Stimulated activated CD4-positive, alpha-beta T cell treated with anti-CD3 and anti-CD28 coated beads, Interleukin-12 subunit alpha, Interleukin-12 subunit beta, amount 100 ng/mL, for 48 hours (primary cell): ENCODE measurements around the gene PEAK3.

Experiments used
- DNase-seq, 3 donors: peaks; one replicate each; pipeline ENCODE4 v3.0.0-alpha.2; 2020; ENCODE audit warnings: low read depth in 2 of 3, low spot score in 1 of 3

The PEAK3 gene

GRCh38 chr19:2282062-2282861 is at the start of gene PEAK3:
Gene PEAK3, minus strand, starts transcription at chr19:2282175. Its CDS starts 1,244 bp downstream, at chr19:2280931.
- DNase-seq, result no peak

GRCh38 chr19:2330632-2331284 is 48.8 kb upstream of the PEAK3 start:
- DNase-seq, result no peak

- no peak for DNase-seq
Observed at GRCh38 chr19:2330255-2330631, 48.3 kb upstream of the PEAK3 start.

GRCh38 chr19:2329501-2329916 is 47.5 kb upstream of the PEAK3 start:
- no peak for DNase-seq

- DNase-seq, result no peak
Observed at GRCh38 chr19:2329149-2329478, 47.1 kb upstream of the PEAK3 start.

- DNase-seq, result peak; percentile 83 to 90 (median 89)
Observed at GRCh38 chr19:2328401-2329148, 46.6 kb upstream of the PEAK3 start, which contains the start of the genes LSM7 and SPPL2B. Gene LSM7, minus strand, starts transcription at chr19:2328586. Its CDS starts 20 bp downstream, at chr19:2328566. Gene SPPL2B, plus strand, starts transcription at chr19:2328684. Its CDS starts 26 bp downstream, at chr19:2328710.

- peak; percentile 31 to 54 (median 42) for DNase-seq
Observed at GRCh38 chr19:2327773-2328400, 45.9 kb upstream of the PEAK3 start.

GRCh38 chr19:2326699-2327360 is 44.9 kb upstream of the PEAK3 start:
- no peak for DNase-seq

- no peak for DNase-seq
Observed at GRCh38 chr19:2325281-2326046, 43.5 kb upstream of the PEAK3 start.

GRCh38 chr19:2324220-2324948 is 42.4 kb upstream of the PEAK3 start:
- DNase-seq, result no peak

GRCh38 chr19:2323707-2324106 is 41.7 kb upstream of the PEAK3 start:
- no peak for DNase-seq

GRCh38 chr19:2321565-2322283 is 39.7 kb upstream of the PEAK3 start:
- no peak for DNase-seq

GRCh38 chr19:2320939-2321338 is 39.0 kb upstream of the PEAK3 start:
- DNase-seq, result no peak

GRCh38 chr19:2320049-2320448 is 38.1 kb upstream of the PEAK3 start:
- no peak for DNase-seq

GRCh38 chr19:2319551-2319950 is 37.6 kb upstream of the PEAK3 start:
- no peak for DNase-seq

- no peak for DNase-seq
Observed at GRCh38 chr19:2318923-2319322, 36.9 kb upstream of the PEAK3 start.

- no peak for DNase-seq
Observed at GRCh38 chr19:2317756-2318155, 35.8 kb upstream of the PEAK3 start.

GRCh38 chr19:2317300-2317699 is 35.3 kb upstream of the PEAK3 start:
- no peak for DNase-seq
